ENCODE measurements around the gene MKI67. TPM values are rescaled to one million over a fixed set of nuclear protein-coding genes. Genes with fewer than 3 reads are reported as not detected.

Gene MKI67
- total RNA-seq, 1 experiment from 2014 or later: 151 TPM

- TF ChIP-seq POLR2AphosphoS5 (IDR thresholded peaks at IDR 0.05; ENCODE audit: low read depth, low read length): no peak
Measured at GRCh38 chr10:128050121-128050516, 76.1 kb downstream of the MKI67 start.

GRCh38 chr10:128049226-128050120, 76.8 kb downstream of the MKI67 start:
- H3K27ac ChIP-seq (ENCODE audit: low read length): no peak overlapping the region
- intact Hi-C loops (cut with micrococcal nuclease; ENCODE audit: unreplicated experiment) (no loop called here), in situ Hi-C loops (cut with HindIII; ENCODE audit: low pct_unique_long_range_greater_than_20kb, low sequenced_read_pairs) (no loop called here)
- ATAC-seq (no peak), DNase-seq (ENCODE audit: low read depth, low spot score) (no peak)
- H3K4me1 ChIP-seq (ENCODE audit: control insufficient read depth, insufficient read depth, low read length): no peaks in the 10 kb centered on the region
- TF ChIP-seq SIN3A (IDR thresholded peaks at IDR 0.05; ENCODE audit: borderline replicate concordance, insufficient read depth, low read depth, low read length) (no peak), POLR2AphosphoS5 (IDR thresholded peaks at IDR 0.05; ENCODE audit: low read depth, low read length) (no peak), REST (IDR thresholded peaks at IDR 0.05; ENCODE audit: insufficient read depth in 1 of 2, low read depth in 2 of 2, low read length in 1 of 2) (no peak), TCF7L2 (IDR thresholded peaks at IDR 0.05; ENCODE audit: low read depth, low read length) (no peak), CTCF (IDR thresholded peaks at IDR 0.05) (no peak)
- no TSS peak for BruUV-seq (replicated peaks)
- H3K27me3 ChIP-seq (ENCODE audit: control insufficient read depth, insufficient read depth, low read length): no peaks in the 10 kb centered on the region
- H3K9me3 ChIP-seq (ENCODE audit: control insufficient read depth, insufficient read depth, low read depth, low read length): no peaks in the 10 kb centered on the region
- ChIA-PET CTCF (interaction anchor here (1.3 kb wide), 1 partner anchor 38 kb away, joined by 3 read pairs; no protein-coding TSS in a partner anchor), POLR2A (no interaction called here)
- no peak overlapping the region for H3K4me3 ChIP-seq (ENCODE audit: low read depth in 2 of 2, low read length in 2 of 2)
- H3K36me3 ChIP-seq (ENCODE audit: control insufficient read depth, insufficient read depth, low read length): no peaks in the 10 kb centered on the region

More at GRCh38 chr10:128050121-128050516, 76.1 kb downstream of the MKI67 start:
- no peaks in the 10 kb centered on the region for H3K9me3 ChIP-seq (ENCODE audit: control insufficient read depth, insufficient read depth, low read depth, low read length)
- no peaks in the 10 kb centered on the region for H3K4me1 ChIP-seq (ENCODE audit: control insufficient read depth, insufficient read depth, low read length)
- intact Hi-C loops (cut with micrococcal nuclease; ENCODE audit: unreplicated experiment): no loop called here
- no peaks in the 10 kb centered on the region for H3K36me3 ChIP-seq (ENCODE audit: control insufficient read depth, insufficient read depth, low read length)
- ATAC-seq: no peak
- DNase-seq (ENCODE audit: low read depth, low spot score): no peak
- BruUV-seq (replicated peaks): no TSS peak
- in situ Hi-C loops (cut with HindIII; ENCODE audit: low pct_unique_long_range_greater_than_20kb, low sequenced_read_pairs): no loop called here
- no peak overlapping the region for H3K4me3 ChIP-seq (ENCODE audit: low read depth in 2 of 2, low read length in 2 of 2)
- POLR2A ChIA-PET: no interaction called here
- H3K27me3 ChIP-seq (ENCODE audit: control insufficient read depth, insufficient read depth, low read length): no peaks in the 10 kb centered on the region
- no peak overlapping the region for H3K27ac ChIP-seq (ENCODE audit: low read length)
- CTCF ChIA-PET: no interaction called here

GRCh38 chr10:128048819-128049210, 77.4 kb downstream of the MKI67 start:
- H3K27ac ChIP-seq (ENCODE audit: low read length): no peak overlapping the region
- no peaks in the 10 kb centered on the region for H3K36me3 ChIP-seq (ENCODE audit: control insufficient read depth, insufficient read depth, low read length)
- no peaks in the 10 kb centered on the region for H3K27me3 ChIP-seq (ENCODE audit: control insufficient read depth, insufficient read depth, low read length)
- H3K9me3 ChIP-seq (ENCODE audit: control insufficient read depth, insufficient read depth, low read depth, low read length): no peaks in the 10 kb centered on the region
- DNase-seq (ENCODE audit: low read depth, low spot score) (no peak), ATAC-seq (no peak)
- TF ChIP-seq CTCF (IDR thresholded peaks at IDR 0.05): no peak
- ChIA-PET CTCF (interaction anchor here (1.3 kb wide), 1 partner anchor 37 kb away, joined by 3 read pairs; no protein-coding TSS in a partner anchor), POLR2A (no interaction called here)
- no peaks in the 10 kb centered on the region for H3K4me1 ChIP-seq (ENCODE audit: control insufficient read depth, insufficient read depth, low read length)
- in situ Hi-C loops (cut with HindIII; ENCODE audit: low pct_unique_long_range_greater_than_20kb, low sequenced_read_pairs): no loop called here
- no peak overlapping the region for H3K4me3 ChIP-seq (ENCODE audit: low read depth in 2 of 2, low read length in 2 of 2)
- no TSS peak for BruUV-seq (replicated peaks)
- intact Hi-C loops (cut with micrococcal nuclease; ENCODE audit: unreplicated experiment): no loop called here

All from Panc1 (cell line).